HG03521 (cell line): ENCODE measurements around the gene CR1.
A peak's percentile ranks its signal among the peaks of the same experiment; 100 is the strongest.
"Not testable (repeated sequence)": the region's sequence is repeated elsewhere in the genome, so short reads cannot be mapped to it uniquely, and the experiment has no call there.

Experiments used
- ATAC-seq: cut with Tn5 transposase; IDR thresholded peaks from one replicate; pipeline ENCODE4 v1.9.1; 2021; ENCODE audit warnings: mild to moderate bottlenecking, moderate library complexity; ENCODE audit not compliant: unreplicated experiment

Gene CR1

GRCh38 chr1:207638487-207639145 is 142.7 kb downstream of the CR1 start:
- not testable (repeated sequence) for ATAC-seq

- not testable (repeated sequence) for ATAC-seq
Measured at GRCh38 chr1:207639362-207639761, 143.4 kb downstream of the CR1 start.

GRCh38 chr1:207644166-207644851 is 148.4 kb downstream of the CR1 start:
- ATAC-seq = no peak

- ATAC-seq = peak; percentile 86
Measured at GRCh38 chr1:207644852-207645634, 149.1 kb downstream of the CR1 start, which contains the start of gene CR1L. Gene CR1L, plus strand, starts transcription at chr1:207645133. Its CDS starts 101 bp downstream, at chr1:207645234.

GRCh38 chr1:207645635-207646081 is 149.7 kb downstream of the CR1 start:
- no peak for ATAC-seq

- no peak for ATAC-seq
Measured at GRCh38 chr1:207646171-207646570, 150.2 kb downstream of the CR1 start.

- no peak for ATAC-seq
Measured at GRCh38 chr1:207646944-207647579, 151.1 kb downstream of the CR1 start.

GRCh38 chr1:207647671-207648333 is 151.8 kb downstream of the CR1 start:
- ATAC-seq = no peak

- no peak for ATAC-seq
Measured at GRCh38 chr1:207648334-207649209, 152.6 kb downstream of the CR1 start.

- ATAC-seq = no peak
Measured at GRCh38 chr1:207649210-207649753, 153.3 kb downstream of the CR1 start.

GRCh38 chr1:207649865-207650580 is 154.1 kb downstream of the CR1 start:
- ATAC-seq = no peak

- no peak for ATAC-seq
Measured at GRCh38 chr1:207651583-207651982, 155.6 kb downstream of the CR1 start.

GRCh38 chr1:207654320-207654719 is 158.4 kb downstream of the CR1 start:
- ATAC-seq = no peak

- ATAC-seq = no peak
Measured at GRCh38 chr1:207658408-207658807, 162.5 kb downstream of the CR1 start.

GRCh38 chr1:207658904-207659485 is 163.0 kb downstream of the CR1 start:
- no peak for ATAC-seq

- ATAC-seq = no peak
Measured at GRCh38 chr1:207659545-207660153, 163.7 kb downstream of the CR1 start.

- not testable (repeated sequence) for ATAC-seq
Measured at GRCh38 chr1:207661420-207661819, 165.5 kb downstream of the CR1 start.

GRCh38 chr1:207666342-207666741 is 170.4 kb downstream of the CR1 start:
- ATAC-seq = no peak
